ENCODE measurements around the gene MAGEB1.

The MAGEB1 gene

GRCh38 chrX:30246769-30247489, at the start of gene MAGEB1:
TSS of gene MAGEB1 (plus strand) at chrX:30247146. CDS start at chrX:30250494, 3,348 bp downstream.
- DNase-seq (ENCODE audit: low read depth, low spot score) = peak; percentile 73

- DNase-seq (ENCODE audit: low read depth, low spot score) = no peak
These were observed 34.8 kb upstream of the MAGEB1 start for GRCh38 chrX:30212172-30212571.

GRCh38 chrX:30215357-30215843, 31.5 kb upstream of the MAGEB1 start, which contains the start of gene MAGEB2:
TSS of gene MAGEB2 (plus strand) at chrX:30215563. CDS start at chrX:30218581, 3,018 bp downstream.
- peak; percentile 25 for DNase-seq (ENCODE audit: low read depth, low spot score)

GRCh38 chrX:30217465-30217864, 29.5 kb upstream of the MAGEB1 start:
- no peak for DNase-seq (ENCODE audit: low read depth, low spot score)

- DNase-seq (ENCODE audit: low read depth, low spot score) = peak; percentile 51
These were observed 27.6 kb upstream of the MAGEB1 start for GRCh38 chrX:30219372-30219771.

- DNase-seq (ENCODE audit: low read depth, low spot score) = no peak
These were observed 26.3 kb upstream of the MAGEB1 start for GRCh38 chrX:30220661-30221060.

- peak; percentile 61 for DNase-seq (ENCODE audit: low read depth, low spot score)
These were observed 22.4 kb upstream of the MAGEB1 start for GRCh38 chrX:30224536-30224935.

GRCh38 chrX:30228526-30228925, 18.4 kb upstream of the MAGEB1 start:
- peak; percentile 87 for DNase-seq (ENCODE audit: low read depth, low spot score)

GRCh38 chrX:30230395-30230794, 16.6 kb upstream of the MAGEB1 start, which contains the start of gene MAGEB3:
TSS of gene MAGEB3 (plus strand) at chrX:30230657. CDS start at chrX:30235925, 5,268 bp downstream.
- peak; percentile 63 for DNase-seq (ENCODE audit: low read depth, low spot score)

- DNase-seq (ENCODE audit: low read depth, low spot score) = peak; percentile 81
These were observed 5.1 kb upstream of the MAGEB1 start, which contains the start of gene MAGEB4 for GRCh38 chrX:30241724-30242415. TSS of gene MAGEB4 (plus strand) at chrX:30242000. CDS start at chrX:30242136, 136 bp downstream.

GRCh38 chrX:30248854-30249253, 1.9 kb downstream of the MAGEB1 start:
- DNase-seq (ENCODE audit: low read depth, low spot score) = no peak

GRCh38 chrX:30253257-30253656, 6.3 kb downstream of the MAGEB1 start:
- no peak for DNase-seq (ENCODE audit: low read depth, low spot score)

- no peak for DNase-seq (ENCODE audit: low read depth, low spot score)
These were observed 13.0 kb downstream of the MAGEB1 start for GRCh38 chrX:30259927-30260326.

GRCh38 chrX:30261012-30261411, 14.1 kb downstream of the MAGEB1 start:
- DNase-seq (ENCODE audit: low read depth, low spot score) = no peak

- DNase-seq (ENCODE audit: low read depth, low spot score) = no peak
These were observed 15.8 kb downstream of the MAGEB1 start for GRCh38 chrX:30262763-30263162.

GRCh38 chrX:30270639-30271038, 23.7 kb downstream of the MAGEB1 start:
- no peak for DNase-seq (ENCODE audit: low read depth, low spot score)

- DNase-seq (ENCODE audit: low read depth, low spot score) = no peak
These were observed 28.6 kb downstream of the MAGEB1 start for GRCh38 chrX:30275498-30275897.

- DNase-seq (ENCODE audit: low read depth, low spot score) = no peak
These were observed 31.4 kb downstream of the MAGEB1 start for GRCh38 chrX:30278365-30278764.

GRCh38 chrX:30280428-30280827, 33.5 kb downstream of the MAGEB1 start:
- no peak for DNase-seq (ENCODE audit: low read depth, low spot score)

GRCh38 chrX:30282527-30282926, 35.6 kb downstream of the MAGEB1 start:
- DNase-seq (ENCODE audit: low read depth, low spot score) = no peak

- DNase-seq (ENCODE audit: low read depth, low spot score) = no peak
These were observed 36.7 kb downstream of the MAGEB1 start for GRCh38 chrX:30283456-30284200.

All from ELF-1 (cell line).